Measurements from ENCODE around the gene CDK14.
"Not testable (repeated sequence)": the region's sequence is repeated elsewhere in the genome, so short reads cannot be mapped to it uniquely, and the experiment has no call there.

CDK14 gene

GRCh38 chr7:91162436-91162835 lies 566.3 kb downstream of the CDK14 start:
- DNase-seq (ENCODE audit: low read depth, low spot score), result no peak
- H3K27ac ChIP-seq, result no peak overlapping the region

- peak overlapping the region; percentile 66 for H3K27ac ChIP-seq
- no peak for DNase-seq (ENCODE audit: low read depth, low spot score)
These were observed 568.4 kb downstream of the CDK14 start for GRCh38 chr7:91164506-91164905.

- peak; percentile 50 for DNase-seq (ENCODE audit: low read depth, low spot score)
- peak overlapping the region; percentile 66 for H3K27ac ChIP-seq
These were observed 569.1 kb downstream of the CDK14 start for GRCh38 chr7:91165006-91165845.

- DNase-seq (ENCODE audit: low read depth, low spot score), result no peak
- peak overlapping the region; percentile 66 for H3K27ac ChIP-seq
These were observed 569.7 kb downstream of the CDK14 start for GRCh38 chr7:91165846-91166230.

GRCh38 chr7:91168871-91169829 lies 573.0 kb downstream of the CDK14 start:
- no peak overlapping the region for H3K27ac ChIP-seq
- no peak for DNase-seq (ENCODE audit: low read depth, low spot score)

- no peak for DNase-seq (ENCODE audit: low read depth, low spot score)
These were observed 573.7 kb downstream of the CDK14 start for GRCh38 chr7:91169830-91170191.

GRCh38 chr7:91173265-91173664 lies 577.1 kb downstream of the CDK14 start:
- DNase-seq (ENCODE audit: low read depth, low spot score); H3K27ac ChIP-seq: not testable (repeated sequence)

More at GRCh38 chr7:91169830-91170191, 573.7 kb downstream of the CDK14 start:
- H3K27ac ChIP-seq, result no peak overlapping the region

GRCh38 chr7:91180746-91181145 lies 584.6 kb downstream of the CDK14 start:
- H3K27ac ChIP-seq, result no peak overlapping the region
- no peak for DNase-seq (ENCODE audit: low read depth, low spot score)

- H3K27ac ChIP-seq, result no peak overlapping the region
- DNase-seq (ENCODE audit: low read depth, low spot score), result no peak
These were observed 585.8 kb downstream of the CDK14 start for GRCh38 chr7:91181949-91182348.

GRCh38 chr7:91182819-91183764 lies 587.0 kb downstream of the CDK14 start:
- peak; percentile 61 for DNase-seq (ENCODE audit: low read depth, low spot score)
- H3K27ac ChIP-seq, result peak overlapping the region; percentile 41

GRCh38 chr7:91185771-91186170 lies 589.6 kb downstream of the CDK14 start:
- DNase-seq (ENCODE audit: low read depth, low spot score), result no peak
- H3K27ac ChIP-seq, result no peak overlapping the region

GRCh38 chr7:91187061-91187460 lies 590.9 kb downstream of the CDK14 start:
- DNase-seq (ENCODE audit: low read depth, low spot score), result no peak
- H3K27ac ChIP-seq, result no peak overlapping the region

- DNase-seq (ENCODE audit: low read depth, low spot score), result no peak
- H3K27ac ChIP-seq, result no peak overlapping the region
These were observed 595.6 kb downstream of the CDK14 start for GRCh38 chr7:91191771-91192170.

- DNase-seq (ENCODE audit: low read depth, low spot score), result no peak
These were observed 597.0 kb downstream of the CDK14 start for GRCh38 chr7:91193141-91193540.

GRCh38 chr7:91194841-91195240 lies 598.7 kb downstream of the CDK14 start:
- DNase-seq (ENCODE audit: low read depth, low spot score), result no peak
- no peak overlapping the region for H3K27ac ChIP-seq

More at GRCh38 chr7:91193141-91193540, 597.0 kb downstream of the CDK14 start:
- no peak overlapping the region for H3K27ac ChIP-seq

GRCh38 chr7:91196058-91196457 lies 599.9 kb downstream of the CDK14 start:
- no peak overlapping the region for H3K27ac ChIP-seq
- DNase-seq (ENCODE audit: low read depth, low spot score), result no peak

GRCh38 chr7:91198371-91198770 lies 602.2 kb downstream of the CDK14 start:
- H3K27ac ChIP-seq, result no peak overlapping the region
- DNase-seq (ENCODE audit: low read depth, low spot score), result no peak

- no peak for DNase-seq (ENCODE audit: low read depth, low spot score)
- H3K27ac ChIP-seq, result no peak overlapping the region
These were observed 603.5 kb downstream of the CDK14 start for GRCh38 chr7:91199601-91200000.

- no peak overlapping the region for H3K27ac ChIP-seq
- DNase-seq (ENCODE audit: low read depth, low spot score), result no peak
These were observed 605.5 kb downstream of the CDK14 start for GRCh38 chr7:91201442-91202113.

Data from epithelial cell of prostate (primary cell).